DOHH2 (cell line): ENCODE measurements around the gene BTBD6.

ENCODE experiments used
- H3F3A ChIP-seq: fragments of 200-600 bp; sonication (generic), shearing (Covaris generic); 2 replicates; pipeline ENCODE4 v1.6.0; 2016; ENCODE audit warnings: antibody characterized with exemption, mild to moderate bottlenecking; ENCODE audit not compliant: control insufficient read depth, insufficient read depth
- H3K27ac ChIP-seq: fragments of 200-600 bp; sonication (generic); 2 replicates; pipeline ENCODE4 v1.5.1; 2014; ENCODE audit warnings: low read depth, mild to moderate bottlenecking, low read length, moderate library complexity
- H3K27me3 ChIP-seq: fragments of 200-600 bp; sonication (generic); 2 replicates; pipeline ENCODE4 v1.6.1; 2014; ENCODE audit warnings: mild to moderate bottlenecking, low read length, mixed read lengths; ENCODE audit not compliant: control insufficient read depth
- H3K36me3 ChIP-seq: fragments of 200-600 bp; sonication (generic); 2 replicates; pipeline ENCODE4 v1.6.1; 2014; ENCODE audit warnings: mild to moderate bottlenecking, low read length, moderate library complexity, mixed read lengths; ENCODE audit not compliant: control insufficient read depth
- H3K4me1 ChIP-seq: fragments of 200-600 bp; sonication (generic); 2 replicates; pipeline ENCODE4 v1.6.1; 2014; ENCODE audit warnings: mild to moderate bottlenecking, low read length, mixed read lengths; ENCODE audit not compliant: control insufficient read depth
- H3K4me2 ChIP-seq: fragments of 200-600 bp; sonication (generic); 2 replicates; pipeline ENCODE4 v1.6.0; 2014; ENCODE audit warnings: mild to moderate bottlenecking, low read length, moderate library complexity
- H3K4me3 ChIP-seq: fragments of 200-600 bp; sonication (generic); 2 replicates; pipeline ENCODE4 v1.5.1; 2014; ENCODE audit warnings: mild to moderate bottlenecking, low read length, mixed read lengths
- H3K79me2 ChIP-seq: fragments of 200-600 bp; sonication (generic); 2 replicates; pipeline ENCODE4 v1.6.1; 2014; ENCODE audit warnings: mild to moderate bottlenecking, low read length, mixed read lengths; ENCODE audit not compliant: control insufficient read depth
- H3K9me2 ChIP-seq: fragments of 200-600 bp; sonication (generic); replicated peaks from 2 replicates; pipeline ENCODE4 v1.6.1; 2014; ENCODE audit warnings: mild to moderate bottlenecking, low read length, mixed read lengths; ENCODE audit not compliant: control insufficient read depth
- H3K9me3 ChIP-seq: fragments of 200-600 bp; sonication (generic); 2 replicates; pipeline ENCODE4 v1.6.1; 2014; ENCODE audit warnings: antibody characterized with exemption, low read length, mixed read lengths; ENCODE audit not compliant: control insufficient read depth, insufficient read depth
- H4K20me1 ChIP-seq: fragments of 200-600 bp; sonication (generic); 2 replicates; pipeline ENCODE4 v1.6.0; 2014; ENCODE audit warnings: low read depth, mild to moderate bottlenecking, antibody characterized with exemption, low read length, moderate library complexity; ENCODE audit not compliant: control insufficient read depth, insufficient read depth
- EZH2phosphoT487 ChIP-seq: fragments of 200-600 bp; sonication (generic); IDR thresholded peaks from 2 replicates; pipeline ENCODE4 v1.6.1; 2017; ENCODE audit warnings: borderline replicate concordance, mild to moderate bottlenecking, antibody characterized with exemption, low read length, moderate library complexity, mixed read lengths
- TF ChIP-seq, protein P1 (sequence below): fragments of 200-600 bp; sonication (generic); IDR thresholded peaks from one replicate; pipeline ENCODE4 v1.5.1; 2014; ENCODE audit warnings: antibody characterized with exemption, mild to moderate bottlenecking, low read depth, low read length; ENCODE audit not compliant: poor library complexity, severe bottlenecking

Gene BTBD6

DNA sequence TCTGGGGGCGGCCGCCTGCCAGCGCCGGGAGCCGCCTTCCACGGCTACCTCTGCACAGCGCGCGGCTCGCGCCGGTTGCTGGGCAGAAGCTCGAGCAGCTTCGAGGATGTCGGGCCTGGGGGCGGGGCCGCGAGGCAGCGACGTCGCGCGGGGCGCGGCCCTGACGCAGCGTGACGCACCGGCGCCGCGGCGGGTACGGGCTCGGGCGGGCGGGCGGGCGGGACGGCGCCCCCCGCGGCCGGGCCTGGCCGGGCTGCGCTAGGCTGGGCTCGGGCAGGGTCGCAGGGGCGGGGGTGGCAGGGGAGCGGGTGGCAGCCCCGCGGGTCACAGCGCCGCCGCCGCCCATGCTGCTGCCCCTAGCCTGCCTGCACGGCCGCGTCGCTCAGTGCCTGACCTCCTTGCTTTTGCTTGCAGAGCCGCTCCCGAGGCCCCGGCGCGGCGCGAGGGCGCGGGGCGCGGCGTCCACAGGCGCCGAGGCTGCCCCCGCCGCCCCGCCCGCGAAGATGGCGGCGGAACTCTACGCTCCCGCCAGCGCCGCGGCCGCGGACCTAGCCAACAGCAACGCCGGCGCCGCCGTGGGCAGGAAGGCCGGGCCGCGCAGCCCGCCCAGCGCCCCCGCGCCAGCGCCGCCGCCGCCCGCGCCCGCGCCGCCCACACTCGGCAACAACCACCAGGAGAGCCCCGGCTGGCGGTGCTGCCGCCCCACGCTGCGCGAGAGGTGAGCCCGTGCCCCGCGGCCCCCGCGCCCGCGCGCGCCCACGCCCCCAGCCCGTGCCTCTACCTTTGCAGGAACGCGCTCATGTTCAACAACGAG is at the start of gene BTBD6:
BTBD6 (plus strand) TSS at position 166 of the 814 bp plus-strand sequence; CDS start at position 345, 179 bp downstream.
- TF ChIP-seq, protein P1, sequence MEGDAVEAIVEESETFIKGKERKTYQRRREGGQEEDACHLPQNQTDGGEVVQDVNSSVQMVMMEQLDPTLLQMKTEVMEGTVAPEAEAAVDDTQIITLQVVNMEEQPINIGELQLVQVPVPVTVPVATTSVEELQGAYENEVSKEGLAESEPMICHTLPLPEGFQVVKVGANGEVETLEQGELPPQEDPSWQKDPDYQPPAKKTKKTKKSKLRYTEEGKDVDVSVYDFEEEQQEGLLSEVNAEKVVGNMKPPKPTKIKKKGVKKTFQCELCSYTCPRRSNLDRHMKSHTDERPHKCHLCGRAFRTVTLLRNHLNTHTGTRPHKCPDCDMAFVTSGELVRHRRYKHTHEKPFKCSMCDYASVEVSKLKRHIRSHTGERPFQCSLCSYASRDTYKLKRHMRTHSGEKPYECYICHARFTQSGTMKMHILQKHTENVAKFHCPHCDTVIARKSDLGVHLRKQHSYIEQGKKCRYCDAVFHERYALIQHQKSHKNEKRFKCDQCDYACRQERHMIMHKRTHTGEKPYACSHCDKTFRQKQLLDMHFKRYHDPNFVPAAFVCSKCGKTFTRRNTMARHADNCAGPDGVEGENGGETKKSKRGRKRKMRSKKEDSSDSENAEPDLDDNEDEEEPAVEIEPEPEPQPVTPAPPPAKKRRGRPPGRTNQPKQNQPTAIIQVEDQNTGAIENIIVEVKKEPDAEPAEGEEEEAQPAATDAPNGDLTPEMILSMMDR = no peak
- TF ChIP-seq EZH2phosphoT487 = no peak
- Histone ChIP-seq H3K4me2 (peak within 1 kb of the TSS; percentile 80), H3K4me1 (peaks cover 33% of the 10 kb centered on the region), H3K9me2 (no peaks in the 10 kb centered on the region), H3K9me3 (no peaks in the 10 kb centered on the region), H3K36me3 (peaks cover 25% of the 10 kb centered on the region), H3F3A (peaks cover 6% of the 10 kb centered on the region; the same call in 1 of the 2 replicates), H3K4me3 (peak within 1 kb of the TSS; percentile 82), H3K79me2 (peaks cover 35% of the 10 kb centered on the region), H4K20me1 (no peaks in the 10 kb centered on the region; the same call in 1 of the 2 replicates), H3K27ac (no peak within 1 kb of the TSS), H3K27me3 (no peaks in the 10 kb centered on the region)

DNA sequence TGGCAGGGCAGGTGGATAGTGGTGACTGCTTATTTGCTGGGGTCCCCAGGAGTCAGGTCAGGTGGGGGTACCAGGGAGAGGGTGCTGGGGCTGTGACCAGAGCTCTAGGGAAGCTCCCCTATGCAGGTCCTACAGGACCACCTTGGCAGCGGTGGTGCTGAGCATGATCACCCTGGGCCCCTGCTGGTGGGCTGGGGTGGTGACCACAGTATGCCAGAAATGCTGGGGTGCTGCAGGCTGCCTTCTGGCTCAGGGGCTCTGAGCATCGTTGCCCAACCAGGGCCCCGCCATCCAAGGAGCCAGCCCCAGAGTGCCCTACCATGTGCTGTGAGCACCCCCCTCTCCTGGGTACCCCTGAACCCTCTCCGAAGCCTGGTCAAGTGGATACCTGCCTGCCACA is 49.7 kb upstream of the BTBD6 start:
- H3K4me2 ChIP-seq = no peak overlapping the region
- H3K79me2 ChIP-seq = no peaks in the 10 kb centered on the region
- H3K9me3 ChIP-seq = no peaks in the 10 kb centered on the region
- no peaks in the 10 kb centered on the region; the same call in none of the 2 replicates for H4K20me1 ChIP-seq
- H3F3A ChIP-seq = no peaks in the 10 kb centered on the region
- no peaks in the 10 kb centered on the region for H3K9me2 ChIP-seq
- TF ChIP-seq, protein P1 = no peak
- TF ChIP-seq EZH2phosphoT487 = no peak
- no peak overlapping the region for H3K27ac ChIP-seq
- H3K4me1 ChIP-seq = peaks cover 24% of the 10 kb centered on the region
- no peaks in the 10 kb centered on the region for H3K36me3 ChIP-seq
- H3K27me3 ChIP-seq = peaks cover 60% of the 10 kb centered on the region
- no peak overlapping the region for H3K4me3 ChIP-seq

DNA sequence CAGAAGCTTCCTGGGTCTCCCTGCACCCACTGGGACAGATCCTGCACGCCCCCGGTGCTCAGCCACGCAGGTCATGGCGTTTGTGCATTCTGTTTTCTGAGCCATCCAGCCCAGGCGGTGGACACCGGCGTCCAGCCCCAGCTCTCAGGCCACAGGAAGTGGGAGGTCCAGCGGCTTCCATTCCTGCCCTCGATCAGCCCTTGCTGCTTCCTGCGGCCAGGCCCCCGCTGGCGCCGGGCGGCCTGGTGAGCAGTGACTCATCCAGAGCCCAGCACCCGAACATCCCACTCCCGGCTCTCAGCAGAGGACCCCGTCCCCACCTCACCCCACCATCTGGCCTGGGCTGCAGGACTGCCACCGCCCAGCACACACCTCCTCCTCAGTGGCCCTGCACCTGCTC is 49.2 kb upstream of the BTBD6 start:
- peaks cover 60% of the 10 kb centered on the region for H3K27me3 ChIP-seq
- H3K9me2 ChIP-seq = no peaks in the 10 kb centered on the region
- H3K4me2 ChIP-seq = no peak overlapping the region
- no peaks in the 10 kb centered on the region for H3K9me3 ChIP-seq
- no peaks in the 10 kb centered on the region for H3K36me3 ChIP-seq
- no peak overlapping the region for H3K27ac ChIP-seq
- H3K79me2 ChIP-seq = no peaks in the 10 kb centered on the region
- no peaks in the 10 kb centered on the region for H3F3A ChIP-seq
- H3K4me1 ChIP-seq = peaks cover 19% of the 10 kb centered on the region
- no peaks in the 10 kb centered on the region; the same call in none of the 2 replicates for H4K20me1 ChIP-seq
- H3K4me3 ChIP-seq = no peak overlapping the region
- no peak for TF ChIP-seq EZH2phosphoT487

DNA sequence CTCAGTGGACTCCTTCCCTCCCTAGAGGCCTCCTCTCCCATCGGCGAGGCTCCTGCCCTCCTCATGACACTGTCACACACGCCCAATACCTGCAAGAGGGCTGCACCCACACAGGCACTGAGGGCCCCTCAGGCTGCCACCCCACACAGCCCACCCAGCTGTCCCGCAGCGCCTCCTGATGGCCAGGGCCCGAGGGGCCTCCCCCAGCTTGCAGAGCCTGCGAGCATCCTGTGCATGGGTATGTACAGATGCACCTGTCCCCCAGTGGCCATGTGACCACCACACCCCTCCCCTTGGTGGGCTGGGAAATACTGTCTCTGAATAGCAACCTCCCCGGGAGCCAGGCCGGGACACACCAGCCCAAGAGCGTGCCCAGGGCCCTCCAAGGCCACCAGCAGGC is 48.3 kb upstream of the BTBD6 start:
- TF ChIP-seq EZH2phosphoT487 = no peak
- TF ChIP-seq, protein P1 = peak; percentile 63
- Histone ChIP-seq H3K79me2 (no peaks in the 10 kb centered on the region), H3K4me1 (peaks cover 9% of the 10 kb centered on the region), H3K9me3 (no peaks in the 10 kb centered on the region), H3F3A (no peaks in the 10 kb centered on the region), H3K27me3 (peaks cover 60% of the 10 kb centered on the region), H3K27ac (no peak overlapping the region), H3K4me3 (no peak overlapping the region), H4K20me1 (no peaks in the 10 kb centered on the region; the same call in none of the 2 replicates), H3K4me2 (no peak overlapping the region), H3K9me2 (no peaks in the 10 kb centered on the region), H3K36me3 (no peaks in the 10 kb centered on the region)
